GM12892 (cell line): Measurements from ENCODE around the gene USP13.
A peak's percentile ranks its signal among the peaks of the same experiment; 100 is the strongest.
"Not testable (repeated sequence)": the region's sequence is repeated elsewhere in the genome, so short reads cannot be mapped to it uniquely, and the experiment has no call there.

Experiments used
- DNase-seq: peaks from one replicate; pipeline ENCODE4 v3.0.0; 2011; ENCODE audit not compliant: insufficient read length
- FAIRE-seq: peaks from 2 replicates; lab custom pipeline; 2011; peaks lifted over from hg19 to GRCh38; lab: Jason Lieb, UNC
- POLR2A ChIP-seq: IDR thresholded peaks from 2 replicates; pipeline ENCODE4 v1.6.1; 2011; ENCODE audit warnings: low read depth, low read length, control low read depth
- POLR2AphosphoS5 ChIP-seq: IDR thresholded peaks from 2 replicates; pipeline ENCODE4 v1.6.1; 2011; ENCODE audit warnings: low read depth, low read length, control low read depth
- TAF1 ChIP-seq: IDR thresholded peaks from 2 replicates; pipeline ENCODE4 v1.6.1; 2011; ENCODE audit warnings: low read depth, mild to moderate bottlenecking, control low read depth, low read length, borderline replicate concordance

The USP13 gene

GRCh38 chr3:179624451-179624850, 28.4 kb upstream of the USP13 start:
- no peak for DNase-seq
- FAIRE-seq, result no peak
- no peak for TF ChIP-seq POLR2AphosphoS5
- no peak for TF ChIP-seq TAF1
- TF ChIP-seq POLR2A, result no peak

DNA sequence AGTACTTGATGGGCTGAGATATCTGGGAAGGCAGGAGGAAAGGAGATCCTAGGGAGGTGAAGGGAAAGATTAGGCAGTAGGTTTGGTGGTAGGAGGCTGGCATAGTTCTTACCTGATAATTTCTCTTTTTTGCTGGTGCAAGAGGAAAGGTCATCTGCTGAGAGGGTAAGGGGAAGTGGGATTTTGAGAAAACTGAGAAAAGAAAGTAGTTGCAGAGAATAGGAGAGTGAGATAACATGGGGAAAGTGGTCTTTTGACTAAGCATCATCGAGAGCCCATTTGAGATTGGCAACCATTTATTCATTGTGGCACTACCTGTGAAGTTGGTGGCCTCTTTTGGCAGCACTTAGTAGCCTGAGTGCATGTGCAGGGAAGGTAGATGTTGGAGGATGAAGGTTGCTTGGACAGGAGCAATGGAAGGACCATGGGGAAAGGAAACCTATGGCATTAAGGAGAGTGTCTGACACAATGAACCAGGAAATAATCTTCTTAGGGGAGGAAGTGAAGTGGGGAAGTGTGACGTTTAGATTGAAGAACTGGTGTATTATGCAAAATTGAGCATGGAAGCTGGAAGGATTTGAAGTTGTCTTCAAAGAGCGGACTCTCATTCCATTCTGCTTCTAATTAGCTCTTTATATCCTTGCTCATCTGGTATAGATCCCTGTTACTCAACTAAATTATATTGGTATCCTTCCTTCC, 21.9 kb upstream of the USP13 start:
- FAIRE-seq (no peak), DNase-seq (no peak)
- no peak for TF ChIP-seq TAF1
- TF ChIP-seq POLR2A, result no peak
- TF ChIP-seq POLR2AphosphoS5, result no peak

DNA sequence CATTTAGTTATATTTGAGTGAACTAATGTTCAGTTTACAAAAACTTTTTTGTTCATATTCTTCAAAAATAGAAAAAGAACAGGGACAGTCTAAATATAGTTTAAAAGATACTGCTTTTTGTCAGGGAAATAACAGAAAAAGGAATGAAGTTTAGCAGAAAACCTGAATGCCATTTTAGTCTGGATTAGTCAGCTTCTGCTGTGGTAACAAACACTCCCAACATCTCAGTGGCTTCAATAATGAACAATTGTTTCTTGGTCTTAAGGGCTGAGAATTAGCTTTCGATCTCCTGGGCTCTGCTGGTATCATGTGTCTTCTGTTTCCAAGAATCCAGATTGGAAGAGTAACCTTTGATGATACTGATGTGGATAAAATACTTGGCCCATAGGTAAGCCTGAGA, 12.4 kb upstream of the USP13 start:
- TF ChIP-seq POLR2A (no peak), TAF1 (no peak), POLR2AphosphoS5 (no peak)
- no peak for DNase-seq
- FAIRE-seq, result no peak

DNA sequence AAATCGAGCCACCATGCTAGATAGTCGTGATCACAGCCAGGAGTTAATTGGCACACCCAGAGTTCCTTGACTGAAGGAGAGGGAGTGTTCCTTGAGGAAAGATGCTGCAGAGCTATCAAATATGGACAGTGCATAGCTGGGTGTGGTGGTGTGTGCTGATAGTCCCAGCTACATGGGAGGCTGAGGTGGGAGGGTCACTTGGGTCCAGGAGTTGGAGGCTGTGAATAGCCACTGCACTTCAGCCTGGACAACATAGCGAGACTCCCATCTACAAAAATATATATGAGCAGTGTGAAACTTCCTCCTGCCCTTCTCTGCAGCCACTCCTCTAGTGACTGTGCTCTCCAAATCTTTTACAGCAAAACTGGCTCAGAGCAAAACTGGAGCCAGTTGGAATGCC, 10.0 kb upstream of the USP13 start:
- DNase-seq, result no peak
- no peak for TF ChIP-seq POLR2AphosphoS5
- no peak for TF ChIP-seq TAF1
- no peak for TF ChIP-seq POLR2A
- no peak for FAIRE-seq

- FAIRE-seq, DNase-seq: not testable (repeated sequence)
Observed at GRCh38 chr3:179643837-179644236, 9.0 kb upstream of the USP13 start.

GRCh38 chr3:179646177-179646576, 6.7 kb upstream of the USP13 start:
- DNase-seq (no peak), FAIRE-seq (no peak)
- TF ChIP-seq TAF1 (no peak), POLR2A (no peak), POLR2AphosphoS5 (no peak)

- TF ChIP-seq TAF1 (no peak), POLR2AphosphoS5 (no peak), POLR2A (no peak)
- DNase-seq (no peak), FAIRE-seq (peak; percentile 44)
Observed at GRCh38 chr3:179651687-179652446, 973 bp upstream of the USP13 start.

GRCh38 chr3:179653096-179653797, 407 bp downstream of the USP13 start:
- DNase-seq (peak; percentile 46), FAIRE-seq (peak; percentile 67)
- no peak for TF ChIP-seq POLR2A
- TF ChIP-seq POLR2AphosphoS5, result no peak
- TF ChIP-seq TAF1, result no peak

- DNase-seq (no peak), FAIRE-seq (no peak)
- TF ChIP-seq TAF1 (no peak), POLR2AphosphoS5 (no peak), POLR2A (no peak)
Observed at GRCh38 chr3:179655236-179655635, 2.4 kb downstream of the USP13 start.

- FAIRE-seq, result no peak
- DNase-seq, result no peak
Observed at GRCh38 chr3:179658606-179659005, 5.8 kb downstream of the USP13 start.

GRCh38 chr3:179660872-179661271, 8.0 kb downstream of the USP13 start:
- no peak for FAIRE-seq
- TF ChIP-seq TAF1, result no peak
- no peak for DNase-seq

More at GRCh38 chr3:179658606-179659005, 5.8 kb downstream of the USP13 start:
- TF ChIP-seq POLR2A (no peak), POLR2AphosphoS5 (no peak), TAF1 (no peak)

- TF ChIP-seq TAF1 (no peak), POLR2AphosphoS5 (no peak), POLR2A (no peak)
- no peak for FAIRE-seq
- no peak for DNase-seq
Observed at GRCh38 chr3:179661777-179662176, 8.9 kb downstream of the USP13 start.
